Left ventricle myocardium inferior (tissue), 1 donor: ENCODE results near the gene ARHGAP42. TPM values are rescaled to one million over a fixed set of nuclear protein-coding genes. Genes with fewer than 3 reads are reported as not detected.
A peak's percentile ranks its signal among the peaks of the same experiment; 100 is the strongest.

Experiments used
- DNase-seq: peaks from one replicate; pipeline ENCODE4 v3.0.0-alpha.2; 2020
- H3K27ac ChIP-seq: fragments of 200-600 bp; replicated peaks from 2 replicates; pipeline ENCODE4 v1.8.0; 2021
- H3K27me3 ChIP-seq: fragments of 200-600 bp; 2 replicates; pipeline ENCODE4 v1.8.0; 2021; ENCODE audit warnings: low read depth
- H3K36me3 ChIP-seq: fragments of 200-600 bp; 2 replicates; pipeline ENCODE4 v1.8.0; 2021
- H3K4me1 ChIP-seq: fragments of 200-600 bp; 2 replicates; pipeline ENCODE4 v1.8.0; 2021
- H3K4me3 ChIP-seq: fragments of 200-600 bp; 2 replicates; pipeline ENCODE4 v1.8.0; 2021; ENCODE audit warnings: mild to moderate bottlenecking, moderate library complexity
- H3K9me3 ChIP-seq: fragments of 200-600 bp; replicated peaks from 2 replicates; pipeline ENCODE4 v1.8.0; 2021
- CTCF ChIP-seq: fragments of 200-600 bp; IDR thresholded peaks from 2 replicates; pipeline ENCODE4 v1.8.0; 2021; ENCODE audit warnings: antibody characterized with exemption, mild to moderate bottlenecking, borderline replicate concordance
- intact Hi-C: fragments of 100-400 bp; cut with micrococcal nuclease; formaldehyde crosslinking; loops from one replicate; pipeline ENCODE4 v1.11.0; 2022
- total RNA-seq: library from RNA; stranded (reverse); fragmentation: NEBNext Ultra II Directional; extraction: Animal tissue kit (Norgen Biotek cat#: 25700); gene quantifications from one replicate; pipeline ENCODE4 v1.2.1, GENCODE V29; 2021
- donor health status: DM: no; HTN: yes; CAD: no; lungs with severe emphysema.

ARHGAP42 gene
- total RNA-seq, 1 donor from 2014 or later: 11.1 TPM

GRCh38 chr11:101028644-101029043 lies 341.6 kb downstream of the ARHGAP42 start:
- H3K36me3 ChIP-seq: no peaks in the 10 kb centered on the region
- H3K27me3 ChIP-seq: no peaks in the 10 kb centered on the region
- H3K4me1 ChIP-seq: peaks cover 9% of the 10 kb centered on the region
- no peak overlapping the region for H3K27ac ChIP-seq
- intact Hi-C loops: no loop called here
- no peaks in the 10 kb centered on the region for H3K9me3 ChIP-seq
- TF ChIP-seq CTCF: no peak
- no peak for DNase-seq
- H3K4me3 ChIP-seq: no peak overlapping the region

DNA sequence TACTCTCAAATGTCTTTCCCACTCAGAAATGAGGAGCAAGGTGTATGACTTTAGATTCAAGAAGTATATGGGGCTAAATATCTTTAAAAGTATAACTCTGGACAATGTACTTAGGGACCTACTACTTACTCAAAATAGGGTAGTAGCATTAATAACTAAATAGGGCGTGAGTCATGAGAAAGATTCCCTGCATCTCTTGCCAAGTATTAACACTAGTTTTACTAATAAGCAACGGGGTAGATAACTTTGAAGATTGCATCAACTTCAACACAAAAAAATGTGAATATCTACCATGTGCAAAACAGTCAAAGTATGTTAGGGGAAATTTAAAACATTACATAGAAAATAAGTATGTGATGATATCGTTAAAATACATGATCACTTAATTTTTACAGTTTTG lies 342.9 kb downstream of the ARHGAP42 start:
- no peak overlapping the region for H3K4me3 ChIP-seq
- intact Hi-C loops: no loop called here

GRCh38 chr11:101030692-101031091 lies 343.6 kb downstream of the ARHGAP42 start:
- Histone ChIP-seq H3K36me3 (no peaks in the 10 kb centered on the region), H3K27ac (no peak overlapping the region), H3K4me1 (peaks cover 27% of the 10 kb centered on the region), H3K4me3 (no peak overlapping the region), H3K27me3 (no peaks in the 10 kb centered on the region), H3K9me3 (no peaks in the 10 kb centered on the region)
- TF ChIP-seq CTCF: no peak
- intact Hi-C loops: no loop called here
- no peak for DNase-seq

More for the DNA sequence above, 342.9 kb downstream of the ARHGAP42 start:
- no peaks in the 10 kb centered on the region for H3K27me3 ChIP-seq
- no peaks in the 10 kb centered on the region for H3K9me3 ChIP-seq
- H3K27ac ChIP-seq: no peak overlapping the region
- peaks cover 23% of the 10 kb centered on the region for H3K4me1 ChIP-seq
- H3K36me3 ChIP-seq: no peaks in the 10 kb centered on the region
- TF ChIP-seq CTCF: no peak
- DNase-seq: no peak

GRCh38 chr11:101031713-101032112 lies 344.6 kb downstream of the ARHGAP42 start:
- intact Hi-C loops: no loop called here
- no peaks in the 10 kb centered on the region for H3K27me3 ChIP-seq
- peaks cover 27% of the 10 kb centered on the region for H3K4me1 ChIP-seq
- TF ChIP-seq CTCF: no peak
- H3K9me3 ChIP-seq: no peaks in the 10 kb centered on the region
- no peaks in the 10 kb centered on the region for H3K36me3 ChIP-seq
- DNase-seq: no peak
- no peak overlapping the region for H3K4me3 ChIP-seq
- no peak overlapping the region for H3K27ac ChIP-seq

- Histone ChIP-seq H3K27me3 (no peaks in the 10 kb centered on the region), H3K4me1 (peaks cover 27% of the 10 kb centered on the region), H3K36me3 (no peaks in the 10 kb centered on the region), H3K4me3 (no peak overlapping the region), H3K9me3 (no peaks in the 10 kb centered on the region), H3K27ac (peak overlapping the region; percentile 79)
- no peak for TF ChIP-seq CTCF
- intact Hi-C loops: no loop called here
- DNase-seq: no peak
Measured at GRCh38 chr11:101032991-101033390, 345.9 kb downstream of the ARHGAP42 start.

DNA sequence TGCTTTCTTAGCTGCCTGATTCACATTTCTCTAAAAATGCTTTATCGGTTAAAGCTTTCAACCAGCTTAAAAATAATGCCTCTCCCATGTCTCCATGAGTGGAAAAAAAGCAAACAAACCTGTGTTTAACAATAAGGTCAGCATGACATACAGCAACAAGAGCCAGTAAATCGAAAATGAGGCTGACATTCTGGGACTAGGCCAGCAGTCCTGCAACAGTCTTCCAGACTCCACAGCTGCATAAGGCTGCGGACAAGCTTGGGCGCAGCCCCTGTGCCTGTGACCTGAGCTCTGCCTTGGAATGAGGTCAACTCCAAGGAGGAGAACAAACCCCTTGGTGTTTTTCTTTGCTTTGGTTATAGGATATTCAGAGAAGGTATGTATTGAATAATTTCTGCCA lies 347.0 kb downstream of the ARHGAP42 start:
- Histone ChIP-seq H3K4me1 (peaks cover 27% of the 10 kb centered on the region), H3K9me3 (no peaks in the 10 kb centered on the region), H3K4me3 (peak overlapping the region; percentile 52), H3K27ac (peak overlapping the region; percentile 79), H3K27me3 (no peaks in the 10 kb centered on the region), H3K36me3 (no peaks in the 10 kb centered on the region)
- TF ChIP-seq CTCF: no peak
- intact Hi-C loops: no loop called here
- DNase-seq: peak; percentile 70
